ENCODE measurements around the gene DCP1A.
"Not testable (repeated sequence)": the region's sequence is repeated elsewhere in the genome, so short reads cannot be mapped to it uniquely, and the experiment has no call there.

DCP1A gene

GRCh38 chr3:53331871-53332270 lies 15.5 kb downstream of the DCP1A start:
- Histone ChIP-seq H3K27me3 (replicated peaks; ENCODE audit: control insufficient read depth, insufficient read depth, low read length, poor library complexity, severe bottlenecking) (no peaks in the 10 kb centered on the region), H3K4me1 (ENCODE audit: control insufficient read depth, insufficient read depth, low read length, poor library complexity, severe bottlenecking) (peaks cover 2% of the 10 kb centered on the region), H3K27ac (ENCODE audit: insufficient read depth, low read length, poor library complexity, severe bottlenecking) (no peak overlapping the region), H3K36me3 (ENCODE audit: control insufficient read depth, insufficient read depth, low read length) (peaks cover 15% of the 10 kb centered on the region), H3K4me3 (ENCODE audit: insufficient read depth, low read depth, low read length, poor library complexity, severe bottlenecking) (no peak overlapping the region), H3K9me3 (ENCODE audit: control insufficient read depth, low read length) (no peaks in the 10 kb centered on the region)
- no peak for DNase-seq

- Histone ChIP-seq H3K4me3 (ENCODE audit: insufficient read depth, low read depth, low read length, poor library complexity, severe bottlenecking) (no peak overlapping the region), H3K9me3 (ENCODE audit: control insufficient read depth, low read length) (no peaks in the 10 kb centered on the region), H3K27me3 (replicated peaks; ENCODE audit: control insufficient read depth, insufficient read depth, low read length, poor library complexity, severe bottlenecking) (no peaks in the 10 kb centered on the region), H3K4me1 (ENCODE audit: control insufficient read depth, insufficient read depth, low read length, poor library complexity, severe bottlenecking) (peaks cover 4% of the 10 kb centered on the region), H3K27ac (ENCODE audit: insufficient read depth, low read length, poor library complexity, severe bottlenecking) (no peak overlapping the region), H3K36me3 (ENCODE audit: control insufficient read depth, insufficient read depth, low read length) (peaks cover 18% of the 10 kb centered on the region)
- no peak for DNase-seq
Observed at GRCh38 chr3:53329897-53330296, 17.4 kb downstream of the DCP1A start.

GRCh38 chr3:53328746-53329145 lies 18.6 kb downstream of the DCP1A start:
- H3K36me3 ChIP-seq (ENCODE audit: control insufficient read depth, insufficient read depth, low read length) = peaks cover 12% of the 10 kb centered on the region
- H3K27ac ChIP-seq (ENCODE audit: insufficient read depth, low read length, poor library complexity, severe bottlenecking) = no peak overlapping the region

GRCh38 chr3:53327986-53328385 lies 19.4 kb downstream of the DCP1A start:
- DNase-seq; H3K4me3 ChIP-seq (ENCODE audit: insufficient read depth, low read depth, low read length, poor library complexity, severe bottlenecking); H3K9me3 ChIP-seq (ENCODE audit: control insufficient read depth, low read length); H3K4me1 ChIP-seq (ENCODE audit: control insufficient read depth, insufficient read depth, low read length, poor library complexity, severe bottlenecking); H3K27me3 ChIP-seq (replicated peaks; ENCODE audit: control insufficient read depth, insufficient read depth, low read length, poor library complexity, severe bottlenecking); H3K27ac ChIP-seq (ENCODE audit: insufficient read depth, low read length, poor library complexity, severe bottlenecking): not testable (repeated sequence)
- peaks cover 14% of the 10 kb centered on the region for H3K36me3 ChIP-seq (ENCODE audit: control insufficient read depth, insufficient read depth, low read length)

More at GRCh38 chr3:53328746-53329145, 18.6 kb downstream of the DCP1A start:
- no peak for DNase-seq
- Histone ChIP-seq H3K4me3 (ENCODE audit: insufficient read depth, low read depth, low read length, poor library complexity, severe bottlenecking) (no peak overlapping the region), H3K27me3 (replicated peaks; ENCODE audit: control insufficient read depth, insufficient read depth, low read length, poor library complexity, severe bottlenecking) (no peaks in the 10 kb centered on the region), H3K4me1 (ENCODE audit: control insufficient read depth, insufficient read depth, low read length, poor library complexity, severe bottlenecking) (peaks cover 4% of the 10 kb centered on the region), H3K9me3 (ENCODE audit: control insufficient read depth, low read length) (no peaks in the 10 kb centered on the region)

GRCh38 chr3:53324105-53324504 lies 23.2 kb downstream of the DCP1A start:
- Histone ChIP-seq H3K27ac (ENCODE audit: insufficient read depth, low read length, poor library complexity, severe bottlenecking) (no peak overlapping the region), H3K27me3 (replicated peaks; ENCODE audit: control insufficient read depth, insufficient read depth, low read length, poor library complexity, severe bottlenecking) (no peaks in the 10 kb centered on the region), H3K4me1 (ENCODE audit: control insufficient read depth, insufficient read depth, low read length, poor library complexity, severe bottlenecking) (peaks cover 4% of the 10 kb centered on the region), H3K9me3 (ENCODE audit: control insufficient read depth, low read length) (no peaks in the 10 kb centered on the region), H3K4me3 (ENCODE audit: insufficient read depth, low read depth, low read length, poor library complexity, severe bottlenecking) (no peak overlapping the region), H3K36me3 (ENCODE audit: control insufficient read depth, insufficient read depth, low read length) (peaks cover 15% of the 10 kb centered on the region)
- DNase-seq = no peak

- no peak overlapping the region for H3K27ac ChIP-seq (ENCODE audit: insufficient read depth, low read length, poor library complexity, severe bottlenecking)
- H3K36me3 ChIP-seq (ENCODE audit: control insufficient read depth, insufficient read depth, low read length) = peaks cover 15% of the 10 kb centered on the region
- H3K4me3 ChIP-seq (ENCODE audit: insufficient read depth, low read depth, low read length, poor library complexity, severe bottlenecking) = no peak overlapping the region
- no peak for DNase-seq
- no peaks in the 10 kb centered on the region for H3K9me3 ChIP-seq (ENCODE audit: control insufficient read depth, low read length)
- H3K27me3 ChIP-seq (replicated peaks; ENCODE audit: control insufficient read depth, insufficient read depth, low read length, poor library complexity, severe bottlenecking) = no peaks in the 10 kb centered on the region
- no peaks in the 10 kb centered on the region for H3K4me1 ChIP-seq (ENCODE audit: control insufficient read depth, insufficient read depth, low read length, poor library complexity, severe bottlenecking)
Observed at GRCh38 chr3:53320697-53321096, 26.6 kb downstream of the DCP1A start.

GRCh38 chr3:53318522-53318921 lies 28.8 kb downstream of the DCP1A start:
- Histone ChIP-seq H3K36me3 (ENCODE audit: control insufficient read depth, insufficient read depth, low read length) (peaks cover 15% of the 10 kb centered on the region), H3K9me3 (ENCODE audit: control insufficient read depth, low read length) (no peaks in the 10 kb centered on the region), H3K27me3 (replicated peaks; ENCODE audit: control insufficient read depth, insufficient read depth, low read length, poor library complexity, severe bottlenecking) (no peaks in the 10 kb centered on the region), H3K4me1 (ENCODE audit: control insufficient read depth, insufficient read depth, low read length, poor library complexity, severe bottlenecking) (no peaks in the 10 kb centered on the region), H3K27ac (ENCODE audit: insufficient read depth, low read length, poor library complexity, severe bottlenecking) (no peak overlapping the region), H3K4me3 (ENCODE audit: insufficient read depth, low read depth, low read length, poor library complexity, severe bottlenecking) (no peak overlapping the region)
- no peak for DNase-seq

- no peaks in the 10 kb centered on the region for H3K9me3 ChIP-seq (ENCODE audit: control insufficient read depth, low read length)
- H3K36me3 ChIP-seq (ENCODE audit: control insufficient read depth, insufficient read depth, low read length) = peaks cover 44% of the 10 kb centered on the region
- H3K4me1 ChIP-seq (ENCODE audit: control insufficient read depth, insufficient read depth, low read length, poor library complexity, severe bottlenecking) = no peaks in the 10 kb centered on the region
- no peak for DNase-seq
- H3K4me3 ChIP-seq (ENCODE audit: insufficient read depth, low read depth, low read length, poor library complexity, severe bottlenecking) = no peak overlapping the region
- no peak overlapping the region for H3K27ac ChIP-seq (ENCODE audit: insufficient read depth, low read length, poor library complexity, severe bottlenecking)
- no peaks in the 10 kb centered on the region for H3K27me3 ChIP-seq (replicated peaks; ENCODE audit: control insufficient read depth, insufficient read depth, low read length, poor library complexity, severe bottlenecking)
Observed at GRCh38 chr3:53312832-53313231, 34.5 kb downstream of the DCP1A start.

GRCh38 chr3:53311882-53312281 lies 35.5 kb downstream of the DCP1A start:
- Histone ChIP-seq H3K27me3 (replicated peaks; ENCODE audit: control insufficient read depth, insufficient read depth, low read length, poor library complexity, severe bottlenecking) (no peaks in the 10 kb centered on the region), H3K27ac (ENCODE audit: insufficient read depth, low read length, poor library complexity, severe bottlenecking) (no peak overlapping the region), H3K9me3 (ENCODE audit: control insufficient read depth, low read length) (no peaks in the 10 kb centered on the region), H3K4me1 (ENCODE audit: control insufficient read depth, insufficient read depth, low read length, poor library complexity, severe bottlenecking) (no peaks in the 10 kb centered on the region), H3K4me3 (ENCODE audit: insufficient read depth, low read depth, low read length, poor library complexity, severe bottlenecking) (no peak overlapping the region), H3K36me3 (ENCODE audit: control insufficient read depth, insufficient read depth, low read length) (peaks cover 47% of the 10 kb centered on the region)
- no peak for DNase-seq

- H3K4me3 ChIP-seq (ENCODE audit: insufficient read depth, low read depth, low read length, poor library complexity, severe bottlenecking) = no peak overlapping the region
- H3K27me3 ChIP-seq (replicated peaks; ENCODE audit: control insufficient read depth, insufficient read depth, low read length, poor library complexity, severe bottlenecking) = no peaks in the 10 kb centered on the region
- H3K36me3 ChIP-seq (ENCODE audit: control insufficient read depth, insufficient read depth, low read length) = peaks cover 37% of the 10 kb centered on the region
- H3K9me3 ChIP-seq (ENCODE audit: control insufficient read depth, low read length) = no peaks in the 10 kb centered on the region
- no peaks in the 10 kb centered on the region for H3K4me1 ChIP-seq (ENCODE audit: control insufficient read depth, insufficient read depth, low read length, poor library complexity, severe bottlenecking)
- DNase-seq = no peak
- H3K27ac ChIP-seq (ENCODE audit: insufficient read depth, low read length, poor library complexity, severe bottlenecking) = no peak overlapping the region
Observed at GRCh38 chr3:53303957-53304356, 43.4 kb downstream of the DCP1A start.

- H3K4me1 ChIP-seq (ENCODE audit: control insufficient read depth, insufficient read depth, low read length, poor library complexity, severe bottlenecking) = no peaks in the 10 kb centered on the region
- no peaks in the 10 kb centered on the region for H3K27me3 ChIP-seq (replicated peaks; ENCODE audit: control insufficient read depth, insufficient read depth, low read length, poor library complexity, severe bottlenecking)
- peaks cover 38% of the 10 kb centered on the region for H3K36me3 ChIP-seq (ENCODE audit: control insufficient read depth, insufficient read depth, low read length)
- no peaks in the 10 kb centered on the region for H3K9me3 ChIP-seq (ENCODE audit: control insufficient read depth, low read length)
- no peak for DNase-seq
- no peak overlapping the region for H3K27ac ChIP-seq (ENCODE audit: insufficient read depth, low read length, poor library complexity, severe bottlenecking)
- no peak overlapping the region for H3K4me3 ChIP-seq (ENCODE audit: insufficient read depth, low read depth, low read length, poor library complexity, severe bottlenecking)
Observed at GRCh38 chr3:53303549-53303948, 43.8 kb downstream of the DCP1A start.
